Suprapubic skin (tissue), 4 donors: ENCODE data around the gene P2RX7. TPM values are rescaled to one million over a fixed set of nuclear protein-coding genes. Genes with fewer than 3 reads are reported as not detected.
"Not testable (repeated sequence)": the region's sequence is repeated elsewhere in the genome, so short reads cannot be mapped to it uniquely, and the experiment has no call there.

Experiments
- DNase-seq, 2 donors: peaks; one replicate each; pipeline ENCODE4 v3.0.0-alpha.2; 2019; ENCODE audit warnings: low spot score in 2 of 2
- H3K27ac ChIP-seq: fragments of 200-600 bp; sonication (generic); one replicate; pipeline ENCODE4 v1.5.1; 2019
- H3K27me3 ChIP-seq: fragments of 200-600 bp; sonication (generic); one replicate; pipeline ENCODE4 v1.5.1; 2019
- H3K36me3 ChIP-seq: fragments of 200-600 bp; sonication (generic); one replicate; pipeline ENCODE4 v1.5.1; 2019
- H3K4me1 ChIP-seq: fragments of 200-600 bp; sonication (generic); one replicate; pipeline ENCODE4 v1.5.1; 2019
- H3K4me3 ChIP-seq: fragments of 200-600 bp; sonication (generic); one replicate; pipeline ENCODE4 v1.5.1; 2019; ENCODE audit warnings: mild to moderate bottlenecking
- H3K9me3 ChIP-seq: fragments of 200-600 bp; sonication (generic); one replicate; pipeline ENCODE4 v1.5.1; 2019
- CTCF ChIP-seq, 2 donors: fragments of 200-600 bp in 1 of 2; fragments of 450-650 bp in 1 of 2; sonication (generic) in 1 of 2; IDR thresholded peaks; one replicate each; pipeline ENCODE4 v1.5.1; 2016 to 2019; ENCODE audit warnings: antibody characterized with exemption in 2 of 2, mild to moderate bottlenecking in 1 of 2, moderate library complexity in 1 of 2
- EP300 ChIP-seq: sonication (generic); formaldehyde crosslinking; IDR thresholded peaks from one replicate; pipeline ENCODE4 v1.6.1; 2017; ENCODE audit warnings: antibody characterized with exemption
- POLR2A ChIP-seq, 2 donors: fragments of 450-650 bp; IDR thresholded peaks; one replicate each; pipeline ENCODE4 v1.6.1; 2017; ENCODE audit warnings: antibody characterized with exemption in 2 of 2, mild to moderate bottlenecking in 2 of 2, moderate library complexity in 2 of 2
- POLR2AphosphoS5 ChIP-seq, 3 donors: sonication (generic); formaldehyde crosslinking; IDR thresholded peaks; one replicate each; pipeline ENCODE4 v1.6.1; 2017; ENCODE audit warnings: antibody characterized with exemption in 3 of 3
- WGBS: methylation state at CpG from one replicate; pipeline ENCODE4 v1.1.5; 2018; 5-methylcytosine and 5-hydroxymethylcytosine counted together
- total RNA-seq, 4 donors: library from RNA; depleted of rRNA; stranded (reverse); fragments of >200 nt; gene quantifications; one replicate each; pipeline ENCODE4 v1.1.0, GENCODE V29; 2016

P2RX7 gene
- total RNA-seq, 4 donors from 2014 or later = 14.0 to 65.7 (median 19.2) TPM

- peaks cover 47% of the 10 kb centered on the region for H3K36me3 ChIP-seq
- no peaks in the 10 kb centered on the region for H3K4me1 ChIP-seq
- no peak overlapping the region for H3K4me3 ChIP-seq
- TF ChIP-seq EP300 (no peak), POLR2AphosphoS5 (IDR thresholded peaks at IDR 0.05) (no peak), POLR2A (IDR thresholded peaks at IDR 0.05) (no peak), CTCF (IDR thresholded peaks at IDR 0.05) (no peak)
- no peak overlapping the region for H3K27ac ChIP-seq
- WGBS = 87% methylated on average over 7 of the region's 7 CpGs
- no peaks in the 10 kb centered on the region for H3K9me3 ChIP-seq
- H3K27me3 ChIP-seq = no peaks in the 10 kb centered on the region
- no peak for DNase-seq
These were observed 27.0 kb downstream of the P2RX7 start for GRCh38 chr12:121159467-121160307.

GRCh38 chr12:121162384-121162783 is 29.7 kb downstream of the P2RX7 start:
- 87% methylated on average over 6 of the region's 10 CpGs for WGBS
- Histone ChIP-seq H3K36me3 (peaks cover 57% of the 10 kb centered on the region), H3K27me3 (no peaks in the 10 kb centered on the region), H3K4me1 (no peaks in the 10 kb centered on the region), H3K27ac (no peak overlapping the region), H3K4me3 (no peak overlapping the region), H3K9me3 (no peaks in the 10 kb centered on the region)
- TF ChIP-seq EP300 (no peak), POLR2A (IDR thresholded peaks at IDR 0.05) (no peak), POLR2AphosphoS5 (IDR thresholded peaks at IDR 0.05) (no peak), CTCF (IDR thresholded peaks at IDR 0.05) (no peak)
- no peak for DNase-seq

GRCh38 chr12:121162985-121163384 is 30.3 kb downstream of the P2RX7 start:
- Histone ChIP-seq H3K27ac (no peak overlapping the region), H3K9me3 (no peaks in the 10 kb centered on the region), H3K4me3 (no peak overlapping the region), H3K36me3 (peaks cover 59% of the 10 kb centered on the region), H3K27me3 (no peaks in the 10 kb centered on the region), H3K4me1 (no peaks in the 10 kb centered on the region)
- DNase-seq = no peak
- WGBS = 96% methylated on average over 2 of the region's 2 CpGs
- no peak for TF ChIP-seq EP300

GRCh38 chr12:121164839-121165238 is 32.2 kb downstream of the P2RX7 start:
- H3K27ac ChIP-seq, H3K9me3 ChIP-seq, DNase-seq, H3K27me3 ChIP-seq, H3K4me1 ChIP-seq, H3K4me3 ChIP-seq: not testable (repeated sequence)
- H3K36me3 ChIP-seq = peaks cover 68% of the 10 kb centered on the region
- WGBS = 95% methylated on average over 6 of the region's 6 CpGs

- Histone ChIP-seq H3K4me1 (no peaks in the 10 kb centered on the region), H3K36me3 (peaks cover 73% of the 10 kb centered on the region), H3K4me3 (no peak overlapping the region), H3K9me3 (no peaks in the 10 kb centered on the region), H3K27me3 (no peaks in the 10 kb centered on the region), H3K27ac (no peak overlapping the region)
- TF ChIP-seq EP300 = no peak
- no peak for TF ChIP-seq POLR2AphosphoS5 (IDR thresholded peaks at IDR 0.05)
- no peak for TF ChIP-seq CTCF (IDR thresholded peaks at IDR 0.05)
- TF ChIP-seq POLR2A (IDR thresholded peaks at IDR 0.05) = no peak
- WGBS = 91% methylated on average over 9 of the region's 9 CpGs
- DNase-seq = no peak
These were observed 32.6 kb downstream of the P2RX7 start for GRCh38 chr12:121165316-121165715.

GRCh38 chr12:121166356-121166755 is 33.7 kb downstream of the P2RX7 start:
- H3K9me3 ChIP-seq = no peaks in the 10 kb centered on the region
- H3K27me3 ChIP-seq = no peaks in the 10 kb centered on the region
- peaks cover 68% of the 10 kb centered on the region for H3K36me3 ChIP-seq
- 69% methylated on average over 1 of the region's 1 CpG for WGBS
- H3K4me3 ChIP-seq = no peak overlapping the region
- TF ChIP-seq POLR2AphosphoS5 (IDR thresholded peaks at IDR 0.05) (no peak), CTCF (IDR thresholded peaks at IDR 0.05) (no peak), EP300 (no peak), POLR2A (IDR thresholded peaks at IDR 0.05) (no peak)
- no peaks in the 10 kb centered on the region for H3K4me1 ChIP-seq
- no peak overlapping the region for H3K27ac ChIP-seq
- no peak for DNase-seq
